ENCODE data around the gene PNMA8C. TPM values are rescaled to one million over a fixed set of nuclear protein-coding genes. Genes with fewer than 3 reads are reported as not detected.

Gene PNMA8C
- total RNA-seq, 1 experiment from 2014 or later, result not detected

GRCh38 chr19:46448601-46449000 is 19.9 kb upstream of the PNMA8C start:
- POLR2A ChIA-PET, result no interaction called here
- Histone ChIP-seq H3K4me3 (ENCODE audit: low read depth in 2 of 2, low read length in 2 of 2) (no peak overlapping the region), H3K27ac (ENCODE audit: low read length) (no peak overlapping the region)

GRCh38 chr19:46447824-46448223 is 19.1 kb upstream of the PNMA8C start:
- no TSS peak for BruUV-seq (replicated peaks)
- in situ Hi-C loops (cut with HindIII; ENCODE audit: low pct_unique_long_range_greater_than_20kb, low sequenced_read_pairs), result no loop called here
- CTCF ChIA-PET, result interaction anchor here (0.6 kb wide), 1 partner anchor 37 kb away, joined by 3 read pairs; no protein-coding TSS in a partner anchor
- DNase-seq (ENCODE audit: low read depth, low spot score) (no peak), ATAC-seq (no peak)
- intact Hi-C loops (cut with micrococcal nuclease; ENCODE audit: unreplicated experiment), result no loop called here
- Histone ChIP-seq H3K4me1 (ENCODE audit: control insufficient read depth, insufficient read depth, low read length) (no peaks in the 10 kb centered on the region), H3K4me3 (ENCODE audit: low read depth in 2 of 2, low read length in 2 of 2) (no peak overlapping the region), H3K27me3 (ENCODE audit: control insufficient read depth, insufficient read depth, low read length) (no peaks in the 10 kb centered on the region), H3K36me3 (ENCODE audit: control insufficient read depth, insufficient read depth, low read length) (no peaks in the 10 kb centered on the region), H3K9me3 (ENCODE audit: control insufficient read depth, insufficient read depth, low read depth, low read length) (no peaks in the 10 kb centered on the region), H3K27ac (ENCODE audit: low read length) (no peak overlapping the region)
- TF ChIP-seq CTCF (IDR thresholded peaks at IDR 0.05) (no peak), SIN3A (IDR thresholded peaks at IDR 0.05; ENCODE audit: borderline replicate concordance, insufficient read depth, low read depth, low read length) (no peak), POLR2AphosphoS5 (IDR thresholded peaks at IDR 0.05; ENCODE audit: low read depth, low read length) (no peak)
- POLR2A ChIA-PET, result no interaction called here

More at GRCh38 chr19:46448601-46449000, 19.9 kb upstream of the PNMA8C start:
- DNase-seq (ENCODE audit: low read depth, low spot score) (no peak), ATAC-seq (no peak)
- intact Hi-C loops (cut with micrococcal nuclease; ENCODE audit: unreplicated experiment), result no loop called here
- H3K27me3 ChIP-seq (ENCODE audit: control insufficient read depth, insufficient read depth, low read length), result no peaks in the 10 kb centered on the region
- in situ Hi-C loops (cut with HindIII; ENCODE audit: low pct_unique_long_range_greater_than_20kb, low sequenced_read_pairs), result no loop called here
- CTCF ChIA-PET, result no interaction called here
- no TSS peak for BruUV-seq (replicated peaks)
- TF ChIP-seq POLR2AphosphoS5 (IDR thresholded peaks at IDR 0.05; ENCODE audit: low read depth, low read length) (no peak), TCF7L2 (IDR thresholded peaks at IDR 0.05; ENCODE audit: low read depth, low read length) (no peak), SIN3A (IDR thresholded peaks at IDR 0.05; ENCODE audit: borderline replicate concordance, insufficient read depth, low read depth, low read length) (no peak), CTCF (IDR thresholded peaks at IDR 0.05) (no peak), REST (IDR thresholded peaks at IDR 0.05; ENCODE audit: insufficient read depth in 1 of 2, low read depth in 2 of 2, low read length in 1 of 2) (no peak)
- no peaks in the 10 kb centered on the region for H3K4me1 ChIP-seq (ENCODE audit: control insufficient read depth, insufficient read depth, low read length)
- H3K36me3 ChIP-seq (ENCODE audit: control insufficient read depth, insufficient read depth, low read length), result no peaks in the 10 kb centered on the region
- H3K9me3 ChIP-seq (ENCODE audit: control insufficient read depth, insufficient read depth, low read depth, low read length), result no peaks in the 10 kb centered on the region

Measured in Panc1 (cell line).